Kidney glomerular epithelial cell (primary cell): ENCODE measurements around the gene ADRM1.
A peak's percentile ranks its signal among the peaks of the same experiment; 100 is the strongest.

Experiments
- DNase-seq: peaks from one replicate; lab custom pipeline; 2025; lab: John Stamatoyannopoulos, UW

ADRM1 gene

GRCh38 chr20:62337558-62338293 is 34.9 kb downstream of the ADRM1 start:
- no peak for DNase-seq

- DNase-seq: no peak
Observed at GRCh38 chr20:62338294-62338620, 35.5 kb downstream of the ADRM1 start.

- DNase-seq: no peak
Observed at GRCh38 chr20:62339647-62340062, 36.9 kb downstream of the ADRM1 start.

- no peak for DNase-seq
Observed at GRCh38 chr20:62342910-62343309, 40.1 kb downstream of the ADRM1 start.

GRCh38 chr20:62344092-62344491 is 41.3 kb downstream of the ADRM1 start:
- no peak for DNase-seq

- DNase-seq: peak; percentile 38
Observed at GRCh38 chr20:62344782-62345181, 42.0 kb downstream of the ADRM1 start.

GRCh38 chr20:62345681-62346370 is 43.0 kb downstream of the ADRM1 start:
- no peak for DNase-seq

- DNase-seq: no peak
Observed at GRCh38 chr20:62346398-62347150, 43.8 kb downstream of the ADRM1 start.

- no peak for DNase-seq
Observed at GRCh38 chr20:62347151-62347404, 44.3 kb downstream of the ADRM1 start.

- no peak for DNase-seq
Observed at GRCh38 chr20:62347445-62347844, 44.6 kb downstream of the ADRM1 start.

- no peak for DNase-seq
Observed at GRCh38 chr20:62348604-62349003, 45.8 kb downstream of the ADRM1 start.

GRCh38 chr20:62349556-62350097 is 46.8 kb downstream of the ADRM1 start:
- no peak for DNase-seq

GRCh38 chr20:62350098-62350628 is 47.4 kb downstream of the ADRM1 start:
- peak; percentile 58 for DNase-seq

GRCh38 chr20:62350629-62351422 is 48.0 kb downstream of the ADRM1 start:
- no peak for DNase-seq

GRCh38 chr20:62351469-62352401 is 48.9 kb downstream of the ADRM1 start:
- no peak for DNase-seq

- DNase-seq: peak; percentile 31
Observed at GRCh38 chr20:62352402-62353288, 49.8 kb downstream of the ADRM1 start.

- DNase-seq: no peak
Observed at GRCh38 chr20:62353289-62354030, 50.7 kb downstream of the ADRM1 start.

GRCh38 chr20:62354031-62354808 is 51.4 kb downstream of the ADRM1 start:
- DNase-seq: no peak
